Thoracic aorta (tissue), 2 donors: Measurements from ENCODE around the gene SEPTIN1. TPM values are rescaled to one million over a fixed set of nuclear protein-coding genes. Genes with fewer than 3 reads are reported as not detected.

ENCODE experiments used
- ATAC-seq: fragments of 150-250 bp; one replicate; pipeline ENCODE4 v1.8.0; 2017; ENCODE audit warnings: low read depth; ENCODE audit not compliant: insufficient number of reproducible peaks, low FRiP score
- DNase-seq: peaks from one replicate; pipeline ENCODE4 v3.0.0-alpha.2; 2020; ENCODE audit warnings: low spot score
- H3K27ac ChIP-seq, 2 donors: fragments of 200-600 bp; sonication (generic); 1 replicate in 1 of 2; 2 replicates in 1 of 2; pipeline ENCODE4 v1.5.1; 2016; ENCODE audit warnings: mild to moderate bottlenecking in 2 of 2, moderate library complexity in 2 of 2
- H3K27me3 ChIP-seq: fragments of 200-600 bp; sonication (generic); replicated peaks from 2 replicates; pipeline ENCODE4 v1.6.0; 2016; ENCODE audit warnings: mild to moderate bottlenecking; ENCODE audit not compliant: insufficient read depth
- H3K36me3 ChIP-seq: fragments of 200-600 bp; sonication (generic); one replicate; pipeline ENCODE4 v1.5.1; 2016
- H3K4me1 ChIP-seq, 2 donors: fragments of 200-600 bp; sonication (generic); 1 replicate in 1 of 2; 2 replicates in 1 of 2; pipeline versions ENCODE4 v1.5.1 to v1.6.0; 2016; ENCODE audit warnings: low read depth in 2 of 2, mild to moderate bottlenecking in 1 of 2; ENCODE audit not compliant: control insufficient read depth in 1 of 2
- H3K4me3 ChIP-seq: fragments of 200-600 bp; sonication (generic); 2 replicates; pipeline ENCODE4 v1.5.1; 2016; ENCODE audit warnings: mild to moderate bottlenecking
- H3K9me3 ChIP-seq: fragments of 200-600 bp; sonication (generic); 2 replicates; pipeline ENCODE4 v1.5.1; 2016
- CTCF ChIP-seq: fragments of 200-600 bp; sonication (generic); IDR thresholded peaks from one replicate; pipeline ENCODE4 v1.5.1; 2019; ENCODE audit warnings: antibody characterized with exemption
- total RNA-seq, 2 donors: library from RNA; depleted of rRNA; stranded (reverse); fragments of >200 nt; gene quantifications; one replicate each; pipeline versions ENCODE4 v1.1.0 to v1.2.3, GENCODE V29; 2016

The SEPTIN1 gene
- total RNA-seq, 2 donors from 2014 or later: 3.0 to 4.2 TPM

GRCh38 chr16:30355954-30356308 is 26.4 kb downstream of the SEPTIN1 start:
- peak overlapping the region; percentile 98 for H3K4me3 ChIP-seq
- TF ChIP-seq CTCF: no peak
- DNase-seq (no peak), ATAC-seq (no peak)
- peaks cover 28 to 50% of the 10 kb centered on the region in 2 donors for H3K4me1 ChIP-seq
- H3K27me3 ChIP-seq: no peaks in the 10 kb centered on the region
- peak overlapping the region; percentile 88 to 95 for H3K27ac ChIP-seq
- peaks cover 45% of the 10 kb centered on the region for H3K36me3 ChIP-seq
- no peaks in the 10 kb centered on the region for H3K9me3 ChIP-seq

- H3K4me3 ChIP-seq: peak within 1 kb of the TSS; percentile 98
- peak within 1 kb of the TSS; percentile 88 to 95 for H3K27ac ChIP-seq
- no peak for TF ChIP-seq CTCF
- peaks cover 50% of the 10 kb centered on the region for H3K36me3 ChIP-seq
- peak; percentile 97 for ATAC-seq
- peak; percentile 94 for DNase-seq
- H3K27me3 ChIP-seq: no peaks in the 10 kb centered on the region
- no peaks in the 10 kb centered on the region for H3K9me3 ChIP-seq
- peaks cover 28 to 50% of the 10 kb centered on the region in 2 donors for H3K4me1 ChIP-seq
Measured at GRCh38 chr16:30355144-30355953, 27.0 kb downstream of the SEPTIN1 start, which contains the start of gene CD2BP2. Gene CD2BP2 (minus strand): TSS chr16:30355308. CDS start chr16:30354681, 627 bp downstream.

GRCh38 chr16:30354423-30355143 is 27.8 kb downstream of the SEPTIN1 start:
- TF ChIP-seq CTCF: no peak
- Histone ChIP-seq H3K27ac (peak overlapping the region; percentile 88 to 95), H3K27me3 (no peaks in the 10 kb centered on the region), H3K4me1 (peaks cover 28 to 50% of the 10 kb centered on the region in 2 donors), H3K4me3 (peak overlapping the region; percentile 98), H3K9me3 (no peaks in the 10 kb centered on the region), H3K36me3 (peaks cover 50% of the 10 kb centered on the region)
- ATAC-seq (no peak), DNase-seq (no peak)

GRCh38 chr16:30353438-30354129 is 28.8 kb downstream of the SEPTIN1 start:
- H3K4me3 ChIP-seq: no peak overlapping the region
- H3K4me1 ChIP-seq: peaks cover 28 to 50% of the 10 kb centered on the region in 2 donors
- TF ChIP-seq CTCF: no peak
- H3K27me3 ChIP-seq: no peaks in the 10 kb centered on the region
- H3K36me3 ChIP-seq: peaks cover 46% of the 10 kb centered on the region
- DNase-seq: no peak
- H3K9me3 ChIP-seq: no peaks in the 10 kb centered on the region
- H3K27ac ChIP-seq: peak overlapping the region; percentile 88 to 95
- no peak for ATAC-seq
